Stimulated activated CD4-positive, alpha-beta T cell treated with anti-CD3 and anti-CD28 coated beads, Interleukin-4, amount 100 ng/mL, for 1 hour (primary cell): ENCODE results near the gene PHYHIPL.

Experiments
- DNase-seq: peaks from one replicate; pipeline ENCODE4 v3.0.0-alpha.2; 2020

The PHYHIPL gene

DNA sequence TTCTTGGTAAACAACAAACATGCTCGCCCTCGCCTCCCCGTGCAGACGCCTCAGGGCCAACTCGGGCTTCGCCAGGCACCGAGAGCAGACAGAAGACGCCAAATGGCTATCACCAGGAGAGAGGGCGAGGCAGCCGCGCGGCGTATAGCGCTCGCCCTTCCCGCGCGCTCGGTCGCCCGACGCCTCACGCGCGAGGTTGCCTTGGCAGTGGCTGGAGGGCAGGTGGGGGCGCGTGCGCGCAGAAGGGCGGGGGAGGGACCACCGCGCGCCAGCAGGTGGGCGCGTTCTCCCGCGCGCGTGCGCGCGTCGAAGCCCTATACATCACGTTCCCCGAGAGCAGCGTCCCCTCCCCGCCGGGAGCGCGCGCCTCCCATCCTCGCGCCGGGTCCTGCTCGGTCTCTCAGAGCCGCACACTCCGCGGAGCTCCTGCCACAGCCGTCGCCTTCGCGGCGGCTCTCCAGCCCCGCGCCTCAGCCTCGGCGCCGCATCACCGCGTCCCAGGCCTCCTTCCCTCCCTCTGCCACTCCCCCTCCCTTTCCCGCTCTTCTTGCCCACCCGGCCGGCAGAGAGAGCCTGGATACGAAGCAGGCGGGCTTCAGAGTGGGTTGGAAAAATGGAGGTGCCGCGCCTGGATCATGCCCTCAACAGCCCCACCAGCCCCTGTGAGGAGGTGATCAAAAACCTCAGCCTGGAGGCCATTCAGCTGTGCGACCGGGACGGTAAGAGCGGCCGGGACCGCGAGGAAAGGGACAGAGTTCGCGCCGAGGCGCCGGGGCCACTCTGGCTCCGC lies at the start of gene PHYHIPL:
PHYHIPL (plus strand) TSS at position 403 of the 790 bp plus-strand sequence; CDS start at position 614, 211 bp downstream.
- no peak for DNase-seq

DNA sequence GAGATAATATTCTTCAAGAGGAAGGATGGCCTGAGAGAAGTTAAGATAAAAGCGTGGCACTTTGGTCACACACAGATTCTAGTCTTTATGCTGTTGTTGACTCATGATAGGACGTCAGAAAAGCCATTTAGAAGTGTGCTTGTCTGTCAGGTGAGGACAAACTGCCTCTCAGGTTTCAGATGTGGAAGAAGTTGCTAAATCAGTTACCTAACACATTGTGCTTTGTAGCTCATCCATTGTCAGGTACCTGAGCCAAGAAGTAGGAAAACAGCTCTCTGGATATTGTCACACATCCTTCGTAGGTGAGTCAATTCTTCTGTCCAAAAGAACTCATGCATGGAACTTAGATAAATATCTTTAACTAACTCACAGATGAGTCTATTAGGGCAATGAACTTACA lies 49.5 kb upstream of the PHYHIPL start:
- DNase-seq: no peak

DNA sequence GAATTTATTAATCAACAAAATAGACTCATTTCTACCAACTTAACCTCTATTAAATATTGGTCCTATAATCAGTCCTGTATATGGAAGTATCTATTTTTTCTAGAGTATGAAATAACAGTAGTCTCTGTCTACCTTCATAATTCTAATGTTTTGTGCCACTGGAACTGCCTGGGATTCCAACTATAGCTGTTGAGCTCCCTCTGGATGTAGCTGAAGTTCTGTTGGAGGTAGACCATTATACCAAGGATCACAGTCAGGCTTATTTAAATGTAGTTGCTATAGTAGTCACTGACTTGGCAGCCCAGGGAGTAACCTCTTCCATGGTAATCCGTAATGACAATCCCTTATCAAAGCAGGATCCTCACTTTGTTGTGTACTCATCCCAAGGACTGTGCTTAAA lies 48.5 kb upstream of the PHYHIPL start:
- no peak for DNase-seq

DNA sequence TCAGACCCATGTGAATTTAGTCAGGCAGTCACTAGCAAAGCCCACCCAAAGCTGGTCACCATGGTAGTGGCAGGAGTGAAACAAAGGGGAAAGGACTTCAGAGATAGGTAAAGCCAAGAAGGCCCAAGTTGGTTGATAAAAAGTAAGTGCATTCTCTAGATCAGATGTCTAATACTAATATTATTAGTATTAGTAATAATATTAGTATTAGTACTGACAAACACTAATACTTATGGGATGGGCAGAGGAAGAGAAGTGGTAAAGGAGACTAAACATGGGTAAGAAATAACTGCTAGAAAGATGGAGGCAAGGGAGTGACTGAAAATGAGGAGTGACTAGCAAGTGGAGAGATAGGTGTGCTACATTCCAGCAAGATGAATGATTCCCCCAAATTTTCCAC lies 46.6 kb upstream of the PHYHIPL start:
- no peak for DNase-seq

DNA sequence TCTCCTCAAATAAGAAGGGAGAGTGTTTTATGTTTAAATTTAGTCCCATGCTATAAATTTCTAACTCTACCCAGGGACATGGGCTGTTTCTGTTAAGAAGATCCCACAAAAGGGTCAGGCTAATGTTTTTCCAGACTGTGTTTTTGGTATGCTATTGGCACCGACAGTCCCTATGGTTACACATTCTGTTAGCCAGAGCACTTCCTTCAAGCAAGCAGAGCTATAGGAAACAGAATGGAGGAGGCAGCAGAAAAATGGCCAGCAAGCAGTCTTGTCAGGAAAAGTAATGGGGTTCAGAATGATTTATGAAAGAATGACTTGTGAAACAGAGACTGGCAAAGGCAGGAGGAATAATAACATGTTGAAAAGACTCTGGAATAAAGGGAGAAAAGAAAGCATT lies 44.8 kb upstream of the PHYHIPL start:
- DNase-seq: no peak

DNA sequence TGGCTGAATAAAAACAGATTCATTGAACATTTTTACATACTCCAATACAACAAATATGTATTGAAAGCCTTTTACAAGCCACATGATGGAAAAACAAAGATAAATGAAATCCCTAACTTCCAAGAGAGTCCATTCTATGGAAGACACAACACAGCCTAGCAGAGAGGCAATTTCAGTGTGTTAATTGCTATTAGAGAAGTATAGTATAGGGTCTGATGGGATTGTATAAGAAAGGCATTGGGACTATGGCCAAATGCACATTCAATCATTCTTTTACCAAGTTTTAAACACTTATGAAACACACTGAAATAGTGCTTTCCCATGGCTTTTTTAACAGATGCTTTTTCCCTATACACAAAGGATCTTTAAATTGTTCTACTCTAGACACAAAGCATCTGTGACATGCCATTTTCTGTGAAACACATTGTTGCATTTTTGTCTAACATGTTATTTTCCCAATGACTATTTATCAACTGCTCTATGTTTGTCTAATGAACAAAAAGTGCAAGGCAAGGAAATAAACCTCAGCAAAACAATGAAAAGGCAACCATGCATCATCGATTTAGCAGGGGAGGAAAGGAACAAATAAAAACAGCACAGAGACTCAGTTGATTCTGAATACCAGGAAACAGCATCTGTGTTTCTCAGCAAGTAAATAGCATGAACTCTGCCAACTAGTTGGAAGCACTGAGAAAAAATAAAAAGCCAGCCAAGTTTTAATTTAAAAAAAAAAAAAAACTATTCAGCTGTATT lies 42.4 kb upstream of the PHYHIPL start:
- DNase-seq: no peak

DNA sequence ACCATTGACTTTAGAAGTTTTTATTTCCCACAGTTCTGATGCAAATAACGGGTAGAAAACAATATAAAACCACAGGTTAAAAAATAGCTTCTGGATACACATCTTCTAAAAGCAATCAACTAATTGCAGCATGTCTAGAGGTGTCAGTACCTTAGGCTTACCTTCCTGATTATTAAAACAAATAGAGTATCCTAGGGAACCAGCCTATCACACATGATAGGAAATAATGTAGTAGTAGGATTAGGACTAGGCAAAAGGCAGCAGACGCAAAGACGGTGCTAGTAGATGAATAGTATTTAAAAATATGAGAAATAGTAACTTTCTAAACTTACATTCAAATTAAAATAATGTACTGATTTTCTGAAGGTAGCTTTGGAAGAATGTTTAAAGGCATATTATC lies 41.7 kb upstream of the PHYHIPL start:
- DNase-seq: no peak

DNA sequence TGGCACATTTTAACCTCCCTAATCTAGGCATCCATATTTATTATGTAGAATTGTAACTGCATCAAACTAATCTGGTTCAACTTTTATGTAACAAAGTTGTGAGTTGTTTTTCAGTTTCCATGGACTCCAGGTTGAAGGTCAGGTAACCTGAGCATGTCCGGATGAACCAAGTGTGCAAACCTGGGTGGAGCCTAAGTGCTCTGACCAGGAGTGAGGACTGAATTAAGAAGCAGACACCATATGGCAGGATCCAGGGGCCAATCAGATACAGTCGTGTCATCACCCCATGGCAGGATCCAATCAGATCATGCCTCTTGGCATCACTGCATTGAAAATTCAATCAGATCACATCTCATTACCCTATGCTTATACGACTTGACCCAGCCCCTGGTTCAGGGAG lies 41.2 kb upstream of the PHYHIPL start:
- DNase-seq: no peak

DNA sequence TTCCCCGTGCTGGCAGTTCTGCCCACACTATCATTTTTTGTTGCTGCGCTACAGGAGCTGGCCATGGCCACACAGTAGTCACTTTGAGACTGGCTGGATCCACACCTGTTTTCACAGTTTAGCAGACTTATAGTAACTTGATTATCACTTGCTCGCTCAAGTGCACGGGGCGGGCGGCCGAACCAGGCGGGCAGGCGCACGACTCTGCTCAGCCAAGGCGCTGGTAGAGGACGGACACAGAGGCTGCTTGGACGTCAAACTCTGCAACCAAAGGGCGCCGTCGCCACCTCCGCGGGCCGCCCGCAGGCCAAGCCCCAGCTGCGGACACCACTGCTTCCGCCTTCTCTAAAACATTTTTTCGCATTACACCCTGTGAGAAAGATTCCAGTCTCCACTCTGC lies 38.4 kb upstream of the PHYHIPL start:
- DNase-seq: no peak

DNA sequence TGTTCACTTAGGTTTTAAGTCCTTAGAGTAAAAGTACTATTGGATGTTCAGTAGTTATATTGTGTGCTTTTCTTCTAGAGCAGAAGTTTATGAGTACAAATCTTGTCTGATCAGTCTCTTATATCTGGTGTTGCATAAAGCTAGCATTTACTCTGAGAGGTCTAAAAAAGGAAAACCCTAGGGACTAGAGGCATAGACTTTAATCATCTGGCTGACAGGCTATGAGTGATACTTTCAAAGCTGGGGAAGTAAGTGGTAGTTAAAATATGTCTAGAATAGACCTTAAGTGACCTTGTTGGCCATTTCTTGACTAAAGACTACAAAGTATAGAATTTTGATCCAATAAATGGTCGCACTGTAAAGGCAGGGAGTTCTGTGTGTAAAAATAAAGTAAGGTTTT lies 32.9 kb upstream of the PHYHIPL start:
- no peak for DNase-seq

DNA sequence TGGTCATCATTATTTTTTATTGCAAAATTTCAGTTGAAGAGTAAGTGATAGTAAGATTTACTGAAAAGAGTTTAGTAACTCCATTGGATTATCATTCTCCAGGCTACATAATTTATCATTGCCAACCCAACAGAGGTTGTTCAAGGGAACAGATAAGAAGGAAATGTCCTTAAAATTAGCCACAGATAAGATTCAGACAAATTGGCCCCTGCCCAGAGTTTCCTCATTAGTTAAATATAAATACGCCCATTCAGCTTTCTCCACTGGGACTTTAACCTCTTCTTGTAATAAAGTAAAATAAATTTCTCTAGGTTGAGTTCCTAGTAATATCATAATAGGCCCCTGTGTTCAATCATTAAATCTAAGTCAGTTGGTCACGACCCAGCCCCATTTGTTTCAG lies 27.7 kb upstream of the PHYHIPL start:
- DNase-seq: no peak

DNA sequence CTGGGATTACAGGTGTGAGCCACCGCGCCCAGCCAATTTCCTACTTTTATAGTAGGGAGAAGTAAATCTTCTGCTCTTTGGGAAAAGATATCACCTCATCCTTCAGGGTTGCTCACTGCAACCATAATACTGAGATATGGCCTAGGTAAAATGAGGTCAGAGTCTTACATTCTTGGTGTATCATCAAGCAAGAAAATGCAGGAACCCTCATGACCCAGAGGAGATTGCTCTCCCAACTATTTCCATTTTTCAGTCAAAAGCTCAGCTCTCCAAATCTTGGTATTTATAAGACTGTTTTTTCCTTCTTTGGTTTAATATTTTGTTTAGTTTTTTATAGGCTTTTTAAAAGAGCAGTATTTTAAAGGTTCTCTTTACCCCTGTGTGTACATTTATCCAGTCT lies 20.9 kb upstream of the PHYHIPL start:
- no peak for DNase-seq

DNA sequence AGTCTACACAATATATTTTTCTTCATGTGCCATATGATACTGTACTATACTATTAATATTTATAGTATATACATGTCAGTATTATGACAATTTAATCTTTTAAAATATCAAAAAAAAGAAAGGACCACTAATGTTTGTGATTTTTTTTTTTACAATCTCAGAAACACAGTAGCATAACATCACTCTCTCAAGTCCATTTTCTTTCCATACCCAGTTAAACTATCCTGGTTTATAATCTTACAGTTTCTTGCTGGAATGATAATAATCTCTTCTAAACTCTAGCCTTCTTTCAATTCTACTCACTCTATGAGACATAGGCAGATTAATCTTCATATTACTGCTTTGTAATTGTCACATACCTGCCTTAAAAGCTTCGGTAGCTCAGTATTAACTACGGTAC lies 8.9 kb upstream of the PHYHIPL start:
- no peak for DNase-seq

DNA sequence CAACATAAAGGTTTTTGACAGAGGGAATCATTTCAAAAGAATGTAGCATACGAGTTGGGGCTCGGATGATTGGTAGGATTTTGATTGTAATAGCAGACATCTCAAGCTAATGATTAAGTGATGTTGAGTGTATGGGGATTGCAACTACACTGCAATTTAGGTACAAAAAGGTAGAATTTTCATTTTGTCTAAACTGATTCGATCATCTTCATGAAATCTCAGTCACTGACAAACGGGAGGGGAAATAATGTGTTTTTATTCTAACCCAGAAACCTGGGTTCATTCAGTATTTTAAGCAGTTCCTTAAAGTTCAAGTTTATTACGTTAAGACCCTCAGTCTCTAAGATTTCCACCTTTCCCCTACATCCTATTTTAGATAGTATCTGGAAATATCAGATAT lies 3.9 kb upstream of the PHYHIPL start:
- DNase-seq: no peak

DNA sequence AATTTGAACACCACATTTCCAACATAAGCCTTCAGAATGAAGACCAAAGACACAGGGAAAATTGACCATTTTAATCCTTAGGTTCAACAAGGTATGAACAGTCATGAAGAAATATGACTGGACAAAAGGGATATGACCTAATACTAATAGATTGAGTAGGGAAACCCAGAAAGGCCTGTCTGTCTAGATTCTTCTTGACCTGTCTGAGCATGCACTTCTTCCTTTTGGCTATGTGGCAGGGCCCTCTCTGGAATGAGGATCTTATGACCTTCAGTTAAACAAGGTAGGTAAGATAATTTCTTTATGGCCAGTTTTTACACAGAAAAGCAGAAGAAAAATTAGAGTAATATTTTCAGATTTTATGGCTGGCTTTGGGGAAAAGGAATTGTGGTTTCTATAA lies 3.0 kb upstream of the PHYHIPL start:
- no peak for DNase-seq

DNA sequence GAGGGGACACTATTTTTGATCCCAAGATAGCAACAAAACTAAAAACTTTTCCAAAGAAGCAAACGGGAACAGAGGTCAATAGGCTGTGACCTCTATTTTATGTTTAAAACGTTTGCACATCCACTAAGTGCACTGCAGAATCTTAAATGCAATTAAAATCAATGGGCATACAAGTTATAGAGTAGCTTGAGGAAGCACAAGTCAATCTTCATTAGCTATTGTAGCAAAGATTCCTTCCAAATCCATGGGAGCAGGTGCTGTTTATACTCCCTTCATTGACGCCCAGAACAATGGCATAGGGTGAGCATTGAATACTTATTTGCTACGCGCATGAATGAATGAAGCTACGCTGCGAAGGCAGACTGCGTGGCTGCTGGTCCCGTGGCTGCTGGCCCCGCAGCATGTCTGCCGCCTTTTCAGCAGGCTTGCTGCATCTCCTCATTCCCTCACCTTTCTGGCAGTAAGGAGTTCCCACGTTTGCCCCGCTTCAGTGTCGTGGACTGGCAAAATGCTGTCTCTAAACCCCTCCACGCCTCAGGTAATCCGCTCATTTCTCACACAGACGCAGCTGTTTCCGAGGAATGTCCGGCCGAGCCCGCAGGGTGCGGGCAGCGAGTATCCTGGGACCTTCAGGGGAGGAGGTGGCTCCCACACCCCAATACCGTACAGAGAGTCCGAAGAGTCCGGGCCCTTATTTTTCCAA lies 754 bp upstream of the PHYHIPL start:
- no peak for DNase-seq

DNA sequence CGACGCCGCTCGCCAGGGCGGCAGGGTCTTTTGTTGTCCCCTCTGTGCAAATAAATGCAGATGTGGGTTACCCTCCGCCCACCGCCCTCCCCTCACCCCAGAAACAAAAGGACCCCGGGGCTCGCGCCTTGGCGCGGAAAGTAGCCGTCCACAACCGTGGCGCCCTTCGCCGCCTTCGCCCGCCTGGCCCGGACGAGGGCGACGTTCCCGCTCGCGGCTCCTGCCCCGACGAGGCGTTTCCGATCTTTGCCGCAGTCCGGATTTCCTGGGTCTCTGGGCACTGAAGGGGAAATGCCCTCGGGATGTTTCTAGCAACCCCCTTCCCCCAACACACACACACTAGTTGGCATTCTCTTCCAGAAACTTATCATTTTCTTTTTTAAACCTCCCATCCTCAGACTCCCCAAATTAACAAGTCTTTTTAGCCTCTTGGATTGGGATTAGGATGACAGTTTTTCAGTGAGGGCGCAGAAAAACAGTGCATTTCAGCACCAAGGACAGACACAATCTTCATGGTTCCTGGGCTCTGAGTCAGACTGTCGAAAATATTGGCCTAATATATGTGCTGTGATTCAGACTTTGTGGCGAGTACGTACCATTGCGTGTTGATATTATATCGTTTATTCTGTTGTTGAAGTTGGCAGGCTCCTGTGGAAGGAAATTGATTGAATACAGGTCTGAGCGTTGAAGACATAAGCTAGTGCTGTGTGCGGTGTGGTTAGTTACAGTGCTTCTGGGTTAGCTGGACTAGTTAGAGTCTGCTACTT lies 771 bp downstream of the PHYHIPL start:
- no peak for DNase-seq

DNA sequence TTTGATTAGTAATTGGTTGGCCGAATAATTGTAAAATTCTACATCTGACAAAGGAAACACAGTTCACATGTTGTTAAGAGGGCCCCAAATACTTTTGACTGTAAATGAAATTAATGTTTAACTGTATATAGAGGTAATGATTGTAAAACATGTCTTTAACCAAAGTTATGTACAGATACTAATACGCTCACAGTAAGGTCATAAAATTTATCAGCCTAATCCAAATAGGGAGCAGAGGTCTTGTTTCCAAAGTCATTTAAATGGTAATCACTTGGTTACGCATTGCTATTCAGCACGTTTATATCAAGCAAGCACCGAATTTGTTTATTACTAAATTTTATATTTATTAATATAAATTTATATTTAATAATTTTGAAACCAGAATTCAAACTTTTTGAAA lies 1.4 kb downstream of the PHYHIPL start:
- no peak for DNase-seq

DNA sequence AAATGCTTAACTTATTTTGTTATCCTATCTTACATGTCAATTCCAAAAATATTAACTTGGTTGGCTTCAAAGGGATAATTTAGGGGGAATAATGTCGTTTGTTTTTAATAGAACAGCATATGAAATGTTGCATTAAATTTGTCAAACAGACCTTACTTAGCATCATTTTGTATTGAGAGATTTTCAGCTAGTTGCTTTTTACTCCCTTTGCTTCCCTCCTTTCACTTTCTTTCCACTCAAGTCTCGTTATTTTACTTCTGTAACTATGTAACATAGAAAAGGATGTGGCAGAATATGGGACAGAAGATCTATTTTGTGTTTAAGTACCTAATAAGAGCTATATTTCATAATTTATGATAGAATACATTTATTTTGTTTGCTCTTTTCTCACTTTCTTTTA lies 2.6 kb downstream of the PHYHIPL start:
- DNase-seq: no peak

DNA sequence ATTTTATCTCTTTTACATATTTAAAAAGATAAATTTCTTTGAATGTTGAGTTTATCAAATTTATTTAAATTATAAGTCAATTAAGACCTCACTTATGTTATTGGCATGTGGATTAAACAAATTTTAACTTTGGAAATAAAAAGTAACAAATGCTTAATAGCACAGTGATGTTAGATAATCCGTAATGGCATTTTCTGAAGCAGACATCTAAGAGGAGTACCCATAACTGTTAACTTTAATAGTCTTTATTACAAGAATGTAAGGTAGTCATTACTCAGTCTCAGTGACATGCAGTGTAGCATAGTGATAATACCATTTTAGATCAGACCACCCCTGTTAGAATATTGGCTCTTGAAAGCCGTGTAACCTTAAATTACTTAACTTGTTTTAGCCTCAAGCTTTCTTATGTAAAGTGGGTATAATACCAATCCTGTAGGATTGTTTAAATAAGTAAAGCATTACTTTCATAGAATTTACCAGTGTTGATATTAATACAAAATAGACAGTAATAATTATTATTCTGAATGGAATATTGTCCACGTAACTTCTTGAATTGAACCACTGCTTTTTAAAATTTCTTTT lies 4.3 kb downstream of the PHYHIPL start:
- no peak for DNase-seq

DNA sequence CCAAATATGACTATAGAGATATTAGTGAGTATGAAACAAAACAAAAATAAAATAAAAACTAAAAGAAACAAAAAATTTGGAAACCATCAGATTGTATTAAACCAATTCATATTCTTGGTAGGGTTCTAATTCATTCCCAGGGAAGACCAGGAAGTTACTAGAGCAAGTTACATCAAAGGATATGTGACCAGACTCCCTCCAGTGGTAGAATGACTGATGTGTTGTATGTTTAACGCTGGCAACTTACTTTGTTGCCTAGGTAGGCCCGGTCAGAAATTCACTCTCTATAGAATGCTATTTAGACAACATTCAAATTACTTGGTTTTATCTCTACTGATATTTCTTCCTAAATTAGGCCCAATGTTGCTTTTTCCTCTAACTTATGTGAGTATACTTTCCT lies 5.2 kb downstream of the PHYHIPL start:
- DNase-seq: no peak

DNA sequence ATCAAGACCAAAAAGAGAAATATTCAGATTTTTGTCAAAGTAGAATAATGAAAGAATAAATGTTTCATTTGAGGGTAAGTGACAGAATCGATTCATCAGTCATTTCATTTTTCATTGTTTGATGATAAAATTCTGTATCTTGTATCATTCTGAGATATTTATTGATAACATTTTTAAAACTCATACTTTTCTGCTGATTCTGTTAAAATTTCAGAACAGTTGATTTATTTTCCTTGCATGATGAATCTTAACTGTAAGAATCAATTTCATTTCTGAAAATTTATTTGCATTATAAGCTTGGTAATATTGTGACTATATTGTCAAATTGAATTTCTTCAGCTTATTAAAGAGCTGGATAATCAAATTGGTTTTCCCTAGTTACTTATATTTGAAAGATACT lies 13.9 kb downstream of the PHYHIPL start:
- no peak for DNase-seq

DNA sequence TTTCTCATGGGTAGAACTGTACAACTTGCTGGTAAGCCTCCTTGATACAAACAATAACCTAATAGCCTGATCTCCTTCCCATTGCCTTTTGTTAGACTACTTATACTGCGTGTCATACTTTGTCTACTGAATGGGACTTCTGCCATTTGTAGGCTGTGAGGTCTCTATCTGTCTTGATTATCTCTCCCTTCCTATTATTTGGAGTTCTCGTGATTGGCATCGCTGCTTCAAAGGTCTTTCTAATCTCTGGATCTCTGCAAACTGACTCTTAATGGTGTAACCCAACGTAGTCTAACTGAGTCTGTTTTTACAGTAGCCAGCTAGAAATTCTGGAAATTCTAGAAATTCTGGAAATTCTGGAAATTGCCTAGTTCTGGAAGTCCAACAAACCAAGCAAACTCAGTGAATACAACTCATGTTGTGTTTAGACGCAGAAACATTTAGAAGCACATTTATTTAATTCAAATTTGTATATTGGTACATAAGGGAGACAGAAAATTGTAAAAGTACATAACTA lies 29.8 kb downstream of the PHYHIPL start:
- DNase-seq: no peak
